ENCODE data around the gene ARHGAP15. TPM values are rescaled to one million over a fixed set of nuclear protein-coding genes. Genes with fewer than 3 reads are reported as not detected.

ARHGAP15 gene
- total and polyA plus RNA-seq, 12 donors: 1.3 to 7.7 (median 2.8) TPM

- intact Hi-C loops (cut with DNase I): no loop called here
- 82 to 83% methylated on average over 1 of the region's 1 CpG for WGBS, 2 donors
These were observed 678.5 kb downstream of the ARHGAP15 start for GRCh38 chr2:143807671-143808070.

GRCh38 chr2:143808166-143808565 lies 678.9 kb downstream of the ARHGAP15 start:
- no peak overlapping the region for H3K4me3 ChIP-seq
- no peak for TF ChIP-seq CTCF (IDR thresholded peaks at IDR 0.05)
- ATAC-seq: no peak
- H3K36me3 ChIP-seq: no peaks in the 10 kb centered on the region
- H3K9me3 ChIP-seq: no peaks in the 10 kb centered on the region
- H3K4me1 ChIP-seq: no peaks in the 10 kb centered on the region
- 94 to 100% methylated on average over 1 of the region's 1 CpG for WGBS, 2 donors
- no peaks in the 10 kb centered on the region for H3K27me3 ChIP-seq
- no peak for DNase-seq
- intact Hi-C loops (cut with DNase I): no loop called here
- H3K27ac ChIP-seq: no peak overlapping the region

More at GRCh38 chr2:143807671-143808070, 678.5 kb downstream of the ARHGAP15 start:
- Histone ChIP-seq H3K36me3 (no peaks in the 10 kb centered on the region), H3K9me3 (no peaks in the 10 kb centered on the region), H3K27ac (no peak overlapping the region), H3K27me3 (no peaks in the 10 kb centered on the region), H3K4me1 (no peaks in the 10 kb centered on the region), H3K4me3 (no peak overlapping the region)
- DNase-seq (no peak), ATAC-seq (peak in 4 of 8 donors; percentile 58 to 75 (median 70))
- TF ChIP-seq CTCF (IDR thresholded peaks at IDR 0.05): no peak

GRCh38 chr2:143815082-143815481 lies 685.9 kb downstream of the ARHGAP15 start:
- ATAC-seq (no peak), DNase-seq (no peak)
- TF ChIP-seq CTCF (IDR thresholded peaks at IDR 0.05): no peak
- Histone ChIP-seq H3K27me3 (no peaks in the 10 kb centered on the region), H3K4me1 (no peaks in the 10 kb centered on the region), H3K9me3 (no peaks in the 10 kb centered on the region), H3K4me3 (no peak overlapping the region), H3K27ac (no peak overlapping the region), H3K36me3 (no peaks in the 10 kb centered on the region)
- intact Hi-C loops (cut with DNase I): no loop called here
- WGBS, 2 donors: 49 to 62% methylated on average over 4 of the region's 4 CpGs

GRCh38 chr2:143816916-143817315 lies 687.7 kb downstream of the ARHGAP15 start:
- DNase-seq: no peak
- Histone ChIP-seq H3K27me3 (no peaks in the 10 kb centered on the region), H3K4me1 (no peaks in the 10 kb centered on the region), H3K9me3 (no peaks in the 10 kb centered on the region), H3K27ac (no peak overlapping the region), H3K36me3 (no peaks in the 10 kb centered on the region), H3K4me3 (no peak overlapping the region)
- intact Hi-C loops (cut with DNase I): no loop called here
- 76 to 85% methylated on average over 3 of the region's 3 CpGs for WGBS, 2 donors
- TF ChIP-seq CTCF (IDR thresholded peaks at IDR 0.05): no peak
- ATAC-seq: no peak

Data from heart right ventricle (tissue), 16 donors.